GM18508 (cell line): ENCODE measurements around the gene EIF1.
"Not testable (repeated sequence)": the region's sequence is repeated elsewhere in the genome, so short reads cannot be mapped to it uniquely, and the experiment has no call there.

ENCODE experiments used
- ATAC-seq: cut with Tn5 transposase; IDR thresholded peaks from one replicate; pipeline ENCODE4 v1.9.1; 2021; ENCODE audit warnings: moderate number of reproducible peaks; ENCODE audit not compliant: insufficient read depth, unreplicated experiment

Gene EIF1

GRCh38 chr17:41688641-41689496 is at the start of gene EIF1:
Gene EIF1 (plus strand): TSS chr17:41688885. CDS start chr17:41689039, 154 bp downstream.
- ATAC-seq = peak; percentile 59

GRCh38 chr17:41638941-41639340 is 49.7 kb upstream of the EIF1 start:
- no peak for ATAC-seq

GRCh38 chr17:41639492-41640473 is 48.9 kb upstream of the EIF1 start:
- ATAC-seq = no peak

DNA sequence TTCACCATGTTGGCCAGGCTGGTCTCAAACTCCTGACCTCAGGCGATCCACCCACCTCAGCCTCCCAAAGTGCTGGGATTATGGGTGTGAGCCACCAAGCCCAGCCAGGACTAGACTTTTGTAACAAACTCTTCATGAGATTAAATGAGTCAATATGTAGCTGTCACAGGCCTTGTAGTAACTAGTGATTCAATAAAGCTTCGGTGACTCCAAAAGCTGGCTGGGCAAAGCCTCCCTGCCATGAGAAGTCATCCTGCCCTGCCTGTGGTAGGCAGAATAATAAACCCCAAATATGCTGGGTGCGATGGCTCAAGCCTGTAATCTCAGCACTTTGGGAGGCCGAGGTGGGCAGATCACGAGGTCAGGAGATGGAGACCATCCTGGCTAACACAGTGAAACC is 48.1 kb upstream of the EIF1 start:
- not testable (repeated sequence) for ATAC-seq

DNA sequence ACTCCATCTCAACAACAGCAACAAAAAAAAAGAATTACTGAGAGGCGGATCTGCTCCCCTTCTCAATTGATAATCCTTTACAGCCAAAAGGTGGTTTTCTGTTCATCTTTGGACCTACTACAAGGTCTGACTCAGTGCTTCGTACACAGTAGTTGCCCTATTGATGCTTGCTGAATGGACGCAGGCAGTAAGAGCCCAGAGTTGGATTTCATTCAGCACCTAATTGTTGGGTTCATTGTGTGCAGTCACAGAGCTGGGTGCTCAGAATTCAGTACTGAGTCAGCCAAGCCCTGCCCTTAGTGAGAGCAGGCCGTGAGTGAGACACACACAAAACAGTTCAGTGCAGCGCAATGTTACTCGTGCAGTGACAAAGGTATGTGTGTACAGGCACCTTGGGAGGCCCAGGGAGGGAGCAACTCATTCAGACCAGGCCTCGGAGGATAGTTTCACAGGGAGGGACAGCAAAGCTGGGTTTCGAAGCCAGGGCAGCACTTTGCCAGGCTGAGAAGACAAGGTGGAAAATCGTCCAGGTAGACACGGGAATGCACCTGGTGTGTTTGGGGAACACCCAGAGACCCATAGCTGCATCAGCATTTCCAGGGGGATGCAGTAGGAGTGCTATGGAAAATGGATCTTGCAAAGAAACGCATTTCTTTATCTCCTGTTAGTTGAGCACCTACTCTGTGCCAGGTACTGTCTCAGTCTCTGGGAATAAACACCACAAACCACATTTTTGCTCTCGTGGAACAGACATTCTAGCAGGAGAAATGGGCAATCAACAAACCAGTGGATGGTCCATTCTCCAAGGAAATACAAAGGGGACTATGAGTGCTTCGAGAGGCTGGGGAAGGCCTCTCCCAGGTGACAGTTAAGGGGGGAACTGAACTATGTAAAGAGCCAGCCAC is 46.2 kb upstream of the EIF1 start:
- ATAC-seq = no peak

GRCh38 chr17:41647038-41647813 is 41.5 kb upstream of the EIF1 start:
- ATAC-seq = no peak

DNA sequence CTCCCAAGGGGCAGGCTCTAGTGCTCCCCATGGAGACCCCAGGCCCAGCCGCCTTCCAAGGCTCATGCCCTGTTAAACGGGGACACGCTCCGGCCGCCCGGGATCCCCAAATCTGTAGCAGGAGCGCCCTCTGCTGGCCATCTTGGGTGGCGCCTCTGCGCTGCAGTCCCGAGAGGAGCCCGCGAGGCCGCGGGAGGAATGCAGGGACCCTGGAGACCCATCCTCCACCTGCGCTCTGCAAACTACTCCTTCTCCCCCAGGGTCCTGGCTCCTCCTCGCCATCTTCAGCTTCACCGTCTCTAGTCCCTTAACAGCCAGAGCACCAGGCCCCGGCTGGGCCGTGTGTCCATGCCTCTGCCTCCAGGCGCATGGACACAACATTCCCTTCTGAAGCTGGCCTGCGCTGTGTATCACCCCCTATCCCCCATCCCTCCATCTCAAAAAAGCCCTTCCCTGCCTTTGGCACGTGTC is 40.7 kb upstream of the EIF1 start:
- ATAC-seq = no peak

GRCh38 chr17:41648411-41649195 is 40.1 kb upstream of the EIF1 start:
- no peak for ATAC-seq

DNA sequence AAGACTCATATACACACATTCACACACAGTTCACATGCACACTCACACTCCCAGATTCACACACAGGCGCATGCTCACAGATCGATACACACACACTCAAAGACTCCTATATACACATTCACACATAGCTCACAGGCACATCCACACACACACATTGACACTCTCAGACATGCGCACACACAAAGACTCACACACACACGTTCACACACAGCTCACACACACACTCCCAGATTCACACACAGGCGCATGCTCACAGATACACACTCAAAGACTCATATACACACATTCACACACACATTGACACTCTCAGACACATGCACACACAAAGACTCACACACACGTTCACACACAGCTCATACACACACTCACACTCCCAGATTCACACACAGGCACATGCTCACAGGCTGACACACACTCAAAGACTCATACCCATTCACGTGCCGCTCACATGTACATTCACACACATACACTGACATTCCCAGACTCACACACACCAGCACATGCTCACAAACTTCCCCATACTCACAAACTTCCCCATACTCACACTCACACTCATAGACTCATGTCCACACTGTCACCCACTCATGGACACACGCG is 38.7 kb upstream of the EIF1 start:
- ATAC-seq = no peak

GRCh38 chr17:41650794-41651624 is 37.7 kb upstream of the EIF1 start:
- ATAC-seq = no peak

DNA sequence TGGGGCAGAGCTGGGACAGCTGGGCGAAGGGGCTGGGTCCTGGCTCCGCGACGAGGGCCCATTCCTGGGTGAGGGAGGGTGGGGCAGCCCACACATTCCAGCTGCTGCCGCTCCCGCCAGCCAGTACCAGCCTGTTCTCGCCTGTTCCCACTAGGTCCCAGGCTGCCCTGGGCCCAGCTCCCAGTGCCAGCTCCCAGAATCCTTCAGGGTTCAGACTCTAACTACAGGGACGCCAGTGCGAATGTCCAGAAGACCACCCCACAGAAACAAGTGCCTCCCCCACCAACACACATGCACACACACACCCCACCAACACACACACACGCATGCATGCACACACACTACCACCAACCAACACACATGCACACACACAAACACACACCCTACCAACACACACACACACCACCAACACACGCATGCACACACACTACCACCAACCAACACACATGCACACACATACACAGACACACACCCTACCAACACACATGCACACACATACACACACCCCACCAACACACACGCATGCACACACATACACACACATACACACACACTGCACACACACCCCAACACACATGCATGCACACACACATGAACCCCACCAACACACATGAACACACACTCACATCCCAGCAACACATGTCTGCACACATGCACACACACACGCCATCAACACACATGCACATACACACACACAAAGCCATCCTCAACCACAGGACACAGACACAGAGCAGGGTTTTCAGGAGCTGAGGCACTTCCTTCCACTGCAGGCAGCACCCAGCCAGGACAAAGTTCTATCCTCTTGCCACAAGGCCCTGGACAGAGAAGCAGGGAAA is 36.8 kb upstream of the EIF1 start:
- ATAC-seq = no peak

DNA sequence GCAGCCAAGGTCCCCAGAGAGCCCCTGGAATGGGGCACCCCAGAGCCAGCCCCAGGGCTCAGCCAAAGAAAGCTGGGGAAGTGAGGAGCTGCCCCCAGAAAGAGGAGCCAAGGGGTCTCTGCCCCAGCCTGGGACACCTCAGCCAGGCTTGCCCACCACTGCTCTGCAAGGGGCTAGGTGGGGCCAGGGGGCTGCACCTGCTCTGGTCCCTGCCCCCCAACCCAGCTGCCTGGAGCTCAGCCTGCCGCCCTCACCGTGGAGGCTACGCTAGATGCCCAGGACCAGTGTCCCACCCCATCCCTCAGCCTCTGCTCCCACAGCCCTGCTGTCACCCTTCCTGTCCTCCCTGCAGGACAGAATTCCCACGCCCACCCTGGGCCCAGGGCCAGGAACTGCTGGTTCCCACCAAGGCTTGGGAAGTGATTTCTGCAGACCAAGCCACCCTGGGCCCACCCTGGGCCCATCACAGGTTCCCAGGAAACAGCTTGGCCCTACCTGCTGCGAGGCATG is 36.2 kb upstream of the EIF1 start:
- no peak for ATAC-seq

- no peak for ATAC-seq
These were observed 35.3 kb upstream of the EIF1 start for GRCh38 chr17:41653421-41653820.

- no peak for ATAC-seq
These were observed 34.6 kb upstream of the EIF1 start for GRCh38 chr17:41653892-41654677.
